Stimulated activated CD4-positive, alpha-beta T cell treated with anti-CD3 and anti-CD28 coated beads, Interleukin-2, amount 100 ng/mL, for 4 hours (primary cell): ENCODE data around the gene DNAJC5.
"Not testable (repeated sequence)": the region's sequence is repeated elsewhere in the genome, so short reads cannot be mapped to it uniquely, and the experiment has no call there.

Source experiments
- DNase-seq: peaks from one replicate; pipeline ENCODE4 v3.0.0-alpha.2; 2020; ENCODE audit warnings: low read depth

Gene DNAJC5

DNA sequence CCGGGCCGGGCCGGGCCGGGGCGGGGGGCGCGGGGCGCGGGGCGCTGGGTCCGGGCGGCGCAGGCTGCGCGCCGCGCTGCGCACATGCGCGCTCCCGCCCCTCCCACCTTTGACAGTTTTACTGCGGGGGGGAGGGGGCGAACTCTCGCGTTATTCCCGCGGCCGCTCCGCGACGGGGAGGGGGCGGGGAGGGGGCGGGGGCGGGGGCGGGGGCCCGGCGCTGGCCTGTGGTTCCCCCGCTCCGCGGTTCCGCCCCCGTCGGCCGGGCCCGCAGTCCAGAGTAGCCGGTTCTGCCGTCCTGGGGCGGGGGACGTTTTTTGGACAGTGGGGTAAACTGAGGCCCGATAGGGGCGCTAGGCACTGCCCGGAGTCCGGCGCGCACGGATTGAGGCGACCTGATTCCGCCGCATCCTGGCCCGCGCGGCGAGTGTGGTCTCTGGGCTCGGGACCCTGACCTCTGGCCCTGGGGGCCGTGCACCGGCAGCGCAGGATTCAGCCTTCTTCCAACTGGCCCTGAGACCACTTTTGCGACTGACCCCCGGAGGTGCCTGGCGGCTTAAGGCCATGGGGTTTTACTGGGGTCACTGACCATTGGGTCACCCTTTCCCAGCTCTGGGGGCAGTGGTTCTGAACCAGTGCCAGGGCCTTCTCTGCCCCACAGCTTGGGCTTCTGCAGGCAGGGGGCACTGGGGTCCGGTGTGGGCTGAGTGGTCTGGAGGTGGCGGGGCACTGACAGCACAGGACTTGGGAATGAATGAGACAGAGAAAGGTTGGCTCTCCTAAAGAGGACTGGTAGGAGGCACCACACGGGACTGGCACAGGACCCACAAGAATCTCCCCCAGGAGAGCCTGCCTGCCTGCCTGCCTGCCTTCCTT is 75.2 kb downstream of the DNAJC5 start, which contains the start of gene ZNF512B:
Gene ZNF512B (minus strand): TSS at position 93 of the 876 bp plus-strand sequence. CDS start 1,980 bp downstream, outside the sequence.
- peak; percentile 45 for DNase-seq

DNA sequence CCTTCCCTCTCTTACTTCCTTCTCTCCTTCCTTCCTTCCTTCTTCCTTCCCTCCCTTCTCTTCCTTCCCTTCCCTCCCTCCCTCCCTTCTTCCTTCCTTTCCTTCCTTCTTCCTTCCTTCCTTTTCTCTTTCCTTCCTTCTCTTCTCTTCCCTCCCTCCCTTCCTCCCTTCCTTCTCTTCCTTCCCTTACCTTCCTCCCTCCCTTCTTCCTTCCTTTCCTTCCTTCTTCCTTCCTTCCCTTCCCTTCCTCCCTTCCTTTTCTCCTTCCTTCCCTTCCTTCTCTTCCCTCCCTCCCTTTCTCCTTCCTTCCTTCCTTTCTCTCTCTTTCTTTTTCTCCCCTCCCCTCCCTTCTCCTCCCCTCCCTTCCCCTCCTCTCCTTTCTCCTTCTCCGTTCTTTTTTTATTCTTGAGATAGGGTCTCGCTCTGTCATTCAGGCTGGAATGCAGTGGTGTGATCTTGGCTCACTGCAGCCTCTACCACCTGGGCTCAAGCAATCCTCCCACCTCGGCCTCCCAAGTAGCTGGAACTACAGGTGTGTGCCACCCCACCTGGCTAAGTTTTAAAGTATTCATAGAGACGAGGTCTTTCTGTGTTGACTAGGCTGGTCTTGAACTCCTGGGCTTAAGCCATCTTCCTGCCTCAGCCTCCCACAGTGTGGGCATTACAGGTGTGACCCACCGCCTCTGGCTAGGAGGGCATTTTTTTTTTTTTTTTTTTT is 75.9 kb downstream of the DNAJC5 start:
- no peak for DNase-seq

DNA sequence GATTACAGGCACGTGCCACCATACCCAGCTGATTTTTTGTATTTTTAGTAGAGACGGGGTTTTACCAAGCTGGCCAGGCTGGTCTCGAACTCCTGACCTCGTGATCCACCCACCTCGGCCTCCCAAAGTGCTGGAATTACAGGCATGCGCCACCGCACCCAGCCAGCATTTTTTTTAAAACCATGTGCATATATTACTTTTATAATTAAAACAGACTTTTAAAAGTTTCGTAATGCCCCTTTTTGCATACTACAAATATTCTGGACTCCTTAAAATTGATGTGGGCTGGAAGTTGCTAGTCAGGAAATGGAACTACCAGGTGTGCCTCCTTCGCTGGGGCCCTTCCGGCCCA is 77.0 kb downstream of the DNAJC5 start:
- DNase-seq, result not testable (repeated sequence)

DNA sequence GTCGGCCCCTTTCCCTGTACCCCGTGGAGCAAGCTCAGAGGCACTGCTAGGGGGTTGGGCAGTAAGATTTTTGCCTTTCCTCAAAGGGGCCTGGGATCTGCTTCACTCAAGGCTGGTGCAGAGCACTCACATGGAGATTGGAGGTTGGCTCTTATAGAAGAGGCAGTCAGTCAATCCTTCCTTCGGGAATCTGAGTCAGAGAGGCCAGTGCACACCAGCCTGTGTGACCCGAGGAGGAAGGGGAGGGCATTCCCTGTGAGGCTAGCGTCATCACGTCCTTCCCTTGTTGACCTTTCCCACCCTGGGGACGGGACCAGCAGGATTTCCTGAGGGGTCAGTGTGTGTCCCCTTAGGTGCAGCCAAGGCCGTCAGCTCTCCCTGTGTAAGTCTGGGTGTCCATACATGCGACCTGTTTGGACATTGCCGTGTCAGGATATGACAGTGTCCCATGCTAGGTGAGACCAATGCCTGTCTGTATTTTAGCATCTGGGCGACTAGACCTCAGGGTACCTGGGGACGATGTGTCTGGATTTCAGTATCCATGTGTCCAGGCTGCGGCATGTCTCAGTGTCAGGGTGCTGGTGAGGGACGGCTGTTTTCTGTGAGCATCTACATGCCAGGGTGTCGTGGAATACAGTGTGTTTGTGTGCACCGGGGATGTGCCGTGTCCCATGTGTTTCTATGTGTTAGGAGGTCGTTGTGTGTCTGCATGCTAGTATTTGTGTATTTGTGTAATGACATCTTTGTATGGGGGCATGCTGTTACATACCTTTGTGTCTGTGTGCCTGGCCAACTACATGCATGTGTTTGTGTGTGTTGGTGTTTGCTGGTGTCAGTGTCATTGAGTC is 77.6 kb downstream of the DNAJC5 start:
- DNase-seq, result no peak

DNA sequence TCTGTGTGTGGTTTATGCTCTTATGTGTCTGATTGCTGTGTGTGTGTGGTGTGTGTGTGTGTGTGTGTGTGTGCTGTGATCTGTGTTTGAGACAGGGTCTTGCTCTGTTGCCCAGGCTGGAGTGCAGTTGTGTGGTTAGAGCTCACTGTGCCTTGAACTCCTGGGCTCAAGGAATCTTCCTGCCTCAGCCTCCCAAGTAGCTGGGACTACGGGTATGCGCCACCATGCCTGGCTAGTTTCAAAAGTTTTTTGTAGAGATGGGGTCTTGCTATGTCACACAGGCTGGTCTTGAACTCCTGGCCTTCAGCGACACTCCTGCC is 78.2 kb downstream of the DNAJC5 start:
- DNase-seq, result no peak

DNA sequence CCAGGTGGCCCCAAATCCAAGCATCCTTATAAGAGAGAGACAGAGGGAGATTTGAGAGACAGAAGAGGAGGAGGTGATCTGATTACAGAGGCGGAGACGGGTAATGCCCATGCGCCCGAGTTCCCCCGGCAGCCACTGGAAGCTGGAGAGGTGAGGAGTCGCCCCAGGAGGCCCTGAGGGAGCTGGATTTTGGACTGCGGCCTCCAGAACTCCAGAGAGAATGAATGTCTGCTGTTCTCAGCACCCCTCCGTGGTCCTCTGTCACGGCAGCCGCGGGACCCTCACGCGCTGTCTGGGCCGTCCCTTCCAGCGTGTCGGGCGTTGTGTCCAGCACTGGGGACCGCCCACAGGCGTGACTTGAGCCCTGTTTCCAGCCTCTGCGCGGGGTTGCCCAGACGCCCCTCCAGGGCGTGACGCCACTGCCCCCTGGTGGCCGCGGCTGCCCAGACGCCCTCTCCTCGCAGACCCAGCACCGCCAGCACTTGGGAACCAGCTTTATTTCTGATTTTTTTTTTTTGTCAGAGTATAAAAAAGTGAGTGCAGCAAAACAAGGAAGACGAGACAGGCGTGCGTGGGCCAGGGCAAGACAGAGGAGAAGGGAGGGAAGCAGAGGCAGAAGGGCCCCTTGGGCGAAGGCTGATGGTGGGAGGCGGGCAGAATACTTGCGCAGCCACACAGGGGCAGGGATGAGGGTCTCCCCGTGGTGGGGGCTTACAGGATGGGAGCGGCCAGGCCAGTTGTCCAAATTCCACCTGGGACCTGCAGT is 78.9 kb downstream of the DNAJC5 start:
- peak; percentile 64 for DNase-seq

DNA sequence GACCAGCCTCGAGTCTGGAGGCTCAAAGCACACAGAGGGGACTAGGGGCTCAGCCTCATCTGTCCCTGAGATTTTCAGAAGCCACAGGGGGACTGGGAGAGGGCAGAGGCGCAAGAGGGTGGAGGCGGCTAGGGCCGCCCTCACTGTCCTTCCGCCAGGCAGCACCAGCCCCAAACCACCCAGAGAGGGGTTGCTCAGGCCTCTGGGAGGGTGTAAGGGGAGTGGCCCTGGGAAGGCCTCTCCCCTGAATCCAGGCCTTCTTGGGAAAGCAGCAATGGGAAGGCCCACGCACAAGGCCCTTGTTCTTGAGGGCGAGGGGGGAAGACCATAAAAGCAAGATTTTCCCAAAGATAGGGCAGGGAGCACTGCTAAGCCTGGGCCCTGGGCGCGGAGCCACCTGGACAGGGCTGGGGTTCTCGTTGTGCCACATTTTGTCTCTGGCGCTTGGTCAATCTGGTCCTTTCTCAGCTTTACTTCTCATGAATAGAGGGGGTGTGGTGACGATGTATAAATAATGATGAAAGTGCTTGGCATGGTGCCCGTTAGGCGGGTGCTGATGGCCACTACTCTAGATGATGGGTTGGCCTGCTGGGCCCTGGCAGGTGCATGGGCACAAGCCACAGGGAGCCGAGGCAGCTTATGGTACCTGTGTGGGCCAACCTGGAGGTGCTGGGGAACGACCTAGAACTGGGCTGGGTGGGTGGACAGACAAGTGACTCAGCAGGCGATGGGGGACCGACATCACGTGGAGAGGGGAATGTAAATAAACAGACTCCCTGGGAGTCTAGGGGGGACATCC is 79.7 kb downstream of the DNAJC5 start:
- no peak for DNase-seq

DNA sequence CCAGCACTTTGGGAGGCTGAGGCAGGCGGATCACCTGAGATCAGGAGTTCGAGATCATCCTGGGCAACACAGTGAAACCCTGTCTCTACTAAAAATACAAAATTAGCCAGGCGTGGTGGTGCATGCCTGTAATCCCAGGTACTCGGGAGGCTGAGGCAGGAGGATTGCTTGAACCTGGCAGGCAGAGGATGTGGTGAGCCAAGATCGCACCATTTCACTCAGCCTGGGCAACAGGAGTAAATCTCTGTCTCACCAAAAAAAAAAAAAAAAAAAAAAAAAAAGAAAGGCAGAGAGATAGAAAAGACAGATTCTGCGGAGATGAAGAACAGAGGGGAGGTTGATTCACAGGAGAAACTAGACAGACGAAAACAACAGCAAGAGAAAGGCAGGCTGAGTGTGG is 81.6 kb downstream of the DNAJC5 start:
- not testable (repeated sequence) for DNase-seq

DNA sequence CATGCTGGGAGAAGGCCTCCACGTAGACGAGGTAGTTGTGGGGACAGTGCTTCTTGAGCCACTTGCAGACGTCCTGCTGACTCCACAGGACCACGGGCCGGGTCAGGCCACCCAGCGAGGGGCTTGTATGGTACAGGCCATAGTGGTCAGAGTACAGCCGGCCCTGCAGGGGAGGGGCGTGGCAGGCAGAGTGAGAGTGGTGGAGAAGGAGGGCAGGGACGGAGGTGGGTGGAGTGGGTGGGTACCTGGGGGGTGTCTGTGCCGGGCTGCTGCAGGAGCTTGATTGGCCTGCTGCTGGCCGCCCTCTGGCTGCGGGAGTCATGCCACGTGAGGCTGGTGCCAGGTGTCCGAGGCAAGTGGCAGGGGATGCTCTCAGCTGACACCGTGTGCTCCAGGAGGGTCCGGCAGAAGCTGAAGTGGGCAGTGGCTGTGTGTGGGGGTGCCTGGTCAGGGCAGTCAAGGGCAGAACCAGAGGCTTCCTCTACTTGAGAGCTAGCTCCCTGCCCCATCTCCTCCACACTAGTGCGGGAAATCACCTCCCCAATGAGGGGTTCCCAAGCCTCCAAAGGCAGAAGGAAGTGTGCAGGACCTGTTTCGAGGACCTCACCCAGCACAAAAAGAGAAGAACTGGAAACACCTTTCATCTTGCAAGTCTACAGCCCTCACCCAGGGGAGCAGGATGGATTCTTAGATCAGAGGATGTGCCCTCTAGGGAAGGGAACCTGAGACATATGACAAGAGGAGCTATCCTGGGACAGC is 82.2 kb downstream of the DNAJC5 start:
- DNase-seq, result no peak

DNA sequence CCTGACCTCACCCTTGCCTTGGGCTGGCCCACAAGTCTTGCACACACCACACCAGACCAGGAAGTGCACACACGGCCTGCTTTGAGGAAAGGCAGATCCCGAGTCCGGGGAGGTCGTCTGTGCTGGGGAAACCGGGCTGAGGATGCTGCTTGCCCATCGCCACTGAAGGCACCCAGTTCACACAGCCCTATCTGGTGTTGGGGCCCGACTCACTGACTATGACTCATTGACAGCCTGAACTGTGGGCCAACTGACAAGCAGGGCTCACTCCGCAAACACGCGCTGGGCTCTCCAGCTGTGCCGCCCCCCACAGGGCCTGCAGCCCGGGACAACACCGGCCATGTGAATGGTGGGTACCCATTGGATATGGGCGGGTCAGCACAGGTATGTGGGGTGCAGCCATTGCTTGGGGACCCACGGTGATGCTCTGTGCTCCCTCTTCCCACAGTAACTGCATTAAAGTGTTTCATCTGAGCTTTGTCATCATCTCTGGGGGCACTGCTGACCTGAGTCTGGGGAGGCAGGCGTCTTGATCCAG is 82.9 kb downstream of the DNAJC5 start:
- DNase-seq, result peak; percentile 41

DNA sequence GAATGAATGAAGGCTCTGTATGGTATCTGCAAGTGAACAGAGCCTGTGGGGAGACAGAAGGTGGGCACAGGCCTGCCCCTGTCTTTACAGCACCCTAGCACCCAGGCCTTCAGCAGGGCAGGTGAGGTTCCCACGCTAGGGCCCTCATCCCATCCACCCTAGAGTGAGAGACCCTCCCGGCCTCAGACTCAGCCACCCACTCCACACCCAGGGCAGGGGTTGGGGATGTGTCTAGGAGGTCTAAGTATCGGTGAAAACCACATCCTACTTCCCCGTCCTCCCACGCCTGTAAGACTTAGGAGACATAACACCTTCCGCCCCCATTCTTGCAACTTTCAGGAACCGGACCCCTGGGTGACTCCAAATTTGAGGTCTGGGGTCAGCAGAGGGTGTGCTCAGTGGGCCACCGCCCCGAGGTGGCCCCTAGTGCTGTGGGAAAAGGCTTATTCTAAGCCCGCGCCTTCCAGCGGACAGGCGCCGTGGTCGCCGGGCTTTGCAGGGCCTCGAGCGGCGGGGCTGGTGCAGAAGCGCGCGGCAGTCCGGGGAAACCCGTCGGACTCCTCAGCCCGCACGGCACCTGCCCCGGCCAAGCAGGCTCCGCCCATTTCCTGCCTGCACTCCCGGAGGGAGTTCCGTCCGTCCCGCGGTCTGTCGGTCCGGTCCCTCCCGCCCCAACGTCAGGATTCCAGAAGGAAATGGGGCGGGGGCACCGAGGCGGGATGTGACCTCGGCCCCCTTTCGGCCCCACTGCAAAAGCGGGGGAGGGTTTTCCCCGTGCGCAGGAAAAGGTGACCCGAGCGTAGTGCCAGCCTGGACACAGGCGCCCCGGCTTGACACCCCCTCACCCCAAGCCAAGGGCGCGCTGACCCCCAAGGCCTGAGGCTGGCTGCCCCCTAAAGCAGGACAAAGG is 83.6 kb downstream of the DNAJC5 start:
- DNase-seq, result peak; percentile 33

DNA sequence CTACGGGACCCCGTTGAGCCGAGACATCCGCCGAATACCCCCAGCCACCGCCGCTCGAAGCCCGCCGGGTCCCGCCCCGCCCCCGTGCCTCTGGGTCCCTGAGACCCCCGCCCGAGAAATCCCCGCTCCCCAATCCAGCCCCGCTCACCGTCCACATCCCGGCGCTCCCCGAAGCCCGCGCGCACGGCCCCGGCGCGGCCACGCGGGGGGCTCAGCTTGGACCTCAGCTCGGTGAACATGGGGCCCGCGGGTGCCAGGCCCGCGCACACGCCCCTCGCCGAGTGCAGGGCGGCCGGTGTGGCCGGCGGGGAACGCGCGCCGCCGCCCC is 84.3 kb downstream of the DNAJC5 start:
- no peak for DNase-seq

DNA sequence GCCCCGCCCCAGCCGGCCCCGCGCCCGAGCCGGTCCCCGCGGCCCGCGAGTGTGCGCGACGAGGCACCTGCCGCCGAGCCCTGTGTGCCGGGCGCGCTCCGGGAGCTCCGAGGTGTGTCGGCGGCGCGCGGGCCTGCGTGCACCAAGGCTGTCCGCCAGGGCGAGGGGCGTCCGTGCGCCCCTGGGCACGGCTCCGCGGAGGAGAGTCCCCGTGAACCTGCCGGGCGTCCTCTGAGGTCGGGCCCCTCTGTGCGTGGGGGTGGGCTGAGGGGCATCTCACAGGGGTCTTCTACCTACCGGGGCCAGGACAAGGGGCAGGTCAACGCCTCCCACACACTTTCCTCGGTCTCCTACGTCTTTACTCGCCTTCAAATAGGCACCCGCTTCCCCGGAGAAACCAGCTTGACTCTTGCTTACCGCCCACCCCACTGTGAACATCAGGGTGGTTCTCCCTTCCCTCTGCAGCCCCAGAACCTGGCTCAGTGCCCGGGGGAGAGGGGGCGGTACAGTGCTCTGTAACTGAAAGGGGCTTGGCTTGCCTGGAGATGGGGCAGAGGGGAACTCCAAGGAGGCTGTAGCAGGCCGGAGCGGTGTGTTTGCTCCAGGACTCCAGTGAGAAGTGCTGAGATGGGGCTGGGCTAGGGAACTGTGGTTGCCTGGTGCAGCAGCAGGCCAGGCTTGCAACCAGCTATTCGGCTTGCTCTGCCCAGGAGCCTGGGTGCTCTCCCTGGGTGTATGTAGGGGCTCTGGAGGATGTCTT is 84.8 kb downstream of the DNAJC5 start, which contains the start of gene SAMD10:
Gene SAMD10 (minus strand): TSS at position 86 of the 760 bp plus-strand sequence. CDS start 175 bp downstream, outside the sequence.
- peak; percentile 75 for DNase-seq

DNA sequence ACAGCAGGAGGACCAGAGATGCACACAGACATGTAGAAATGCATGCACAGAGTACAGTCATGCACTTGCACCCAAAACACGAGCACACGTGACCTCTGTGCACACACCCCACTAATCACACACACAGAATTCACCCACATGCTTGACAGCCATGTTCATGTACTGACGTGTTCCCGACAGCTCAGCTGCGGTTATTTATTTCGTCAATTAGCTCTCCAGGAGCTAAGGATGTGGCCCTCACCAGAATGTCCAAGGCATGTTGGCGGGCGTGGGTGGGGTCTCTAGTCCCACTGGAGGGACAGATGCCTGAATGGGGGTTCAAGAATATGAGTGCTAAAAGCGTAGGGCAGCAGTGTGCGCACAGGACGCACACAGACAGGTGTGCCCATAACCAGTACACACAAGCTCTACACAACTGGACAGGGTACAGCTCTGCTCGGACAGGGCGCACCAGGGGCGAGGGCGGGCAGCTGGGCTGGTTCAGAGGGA is 85.4 kb downstream of the DNAJC5 start:
- no peak for DNase-seq

DNA sequence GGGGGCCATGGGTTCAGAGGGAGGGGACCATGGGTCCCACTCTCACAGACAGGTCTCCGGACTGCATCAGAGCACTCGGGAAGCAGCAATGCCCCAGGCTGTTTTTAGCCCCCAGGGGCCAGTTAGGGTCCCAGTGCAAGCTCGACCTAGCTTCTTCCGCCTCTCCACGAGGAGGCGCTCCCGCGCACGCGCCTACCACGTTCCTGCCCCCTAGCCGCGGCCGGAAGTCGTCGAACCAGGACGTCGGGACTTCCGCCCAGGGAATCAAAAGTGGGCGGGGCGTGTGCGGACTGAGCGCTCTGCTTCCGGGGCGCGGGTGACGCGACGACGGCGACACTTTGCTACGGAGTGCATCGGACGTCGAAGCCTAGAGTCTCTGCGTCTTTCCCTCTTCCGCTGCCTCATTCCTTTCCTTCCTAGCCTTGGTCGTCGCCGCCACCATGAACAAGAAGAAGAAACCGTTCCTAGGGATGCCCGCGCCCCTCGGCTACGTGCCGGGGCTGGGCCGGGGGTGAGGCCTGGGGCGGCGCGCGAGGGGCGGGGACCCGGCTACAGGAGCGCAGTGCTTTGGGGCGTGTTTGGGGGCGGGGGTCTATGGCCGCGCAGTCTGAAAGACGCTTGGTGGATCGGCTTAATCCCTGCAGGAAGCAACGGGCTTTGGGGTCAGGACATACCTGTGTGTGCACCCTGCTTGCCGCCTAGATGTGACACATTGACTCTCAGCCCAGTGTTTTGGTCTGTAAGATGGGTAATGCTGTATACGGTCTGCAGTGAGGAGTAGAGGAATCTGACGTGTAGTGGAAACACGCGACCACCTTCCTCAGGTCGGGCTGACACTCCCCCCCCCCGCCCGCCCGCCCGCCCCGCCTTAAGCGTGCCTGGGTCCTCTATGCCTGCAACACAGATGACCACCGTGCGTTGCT is 86.1 kb downstream of the DNAJC5 start, which contains the start of gene PRPF6:
Gene PRPF6 (plus strand): TSS at position 327 of the 923 bp plus-strand sequence. CDS start 114 bp downstream, at position 441.
- DNase-seq, result peak; percentile 93

DNA sequence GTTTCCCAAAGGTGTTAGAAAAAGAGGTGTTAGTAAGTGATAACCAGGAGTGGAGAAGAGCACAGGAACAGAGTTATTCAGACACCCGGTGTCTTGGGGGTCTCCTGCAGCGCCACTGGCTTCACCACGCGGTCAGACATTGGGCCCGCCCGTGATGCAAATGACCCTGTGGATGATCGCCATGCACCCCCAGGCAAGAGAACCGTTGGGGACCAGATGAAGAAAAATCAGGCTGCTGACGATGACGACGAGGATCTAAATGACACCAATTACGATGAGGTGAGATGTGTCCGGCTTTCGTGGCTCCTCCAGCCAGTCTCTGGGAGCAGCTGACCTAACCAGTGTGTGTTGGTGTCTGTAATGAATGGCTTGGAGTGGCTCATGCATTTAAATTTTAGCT is 88.0 kb downstream of the DNAJC5 start:
- no peak for DNase-seq
